ENCODE data around the gene GABRG3.

Gene GABRG3

GRCh38 chr15:27250223-27250622, 279.2 kb downstream of the GABRG3 start:
- DNase-seq: peak; percentile 2

GRCh38 chr15:27254055-27254454, 283.1 kb downstream of the GABRG3 start:
- DNase-seq: no peak

GRCh38 chr15:27254801-27255200, 283.8 kb downstream of the GABRG3 start:
- no peak for DNase-seq

GRCh38 chr15:27256446-27256845, 285.5 kb downstream of the GABRG3 start:
- no peak for DNase-seq

- no peak for DNase-seq
These were observed 287.3 kb downstream of the GABRG3 start for GRCh38 chr15:27258287-27258686.

- DNase-seq: no peak
These were observed 289.5 kb downstream of the GABRG3 start for GRCh38 chr15:27260523-27260922.

- no peak for DNase-seq
These were observed 297.9 kb downstream of the GABRG3 start for GRCh38 chr15:27268923-27269322.

- peak; percentile 91 for DNase-seq
These were observed 300.3 kb downstream of the GABRG3 start for GRCh38 chr15:27271258-27271657.

- DNase-seq: no peak
These were observed 301.4 kb downstream of the GABRG3 start for GRCh38 chr15:27272427-27272826.

- no peak for DNase-seq
These were observed 302.5 kb downstream of the GABRG3 start for GRCh38 chr15:27273506-27273905.

GRCh38 chr15:27278761-27279160, 307.8 kb downstream of the GABRG3 start:
- peak; percentile 5 for DNase-seq

GRCh38 chr15:27292641-27293040, 321.7 kb downstream of the GABRG3 start:
- no peak for DNase-seq

GRCh38 chr15:27293607-27294006, 322.6 kb downstream of the GABRG3 start:
- no peak for DNase-seq

GRCh38 chr15:27317736-27318135, 346.8 kb downstream of the GABRG3 start:
- DNase-seq: no peak

- DNase-seq: no peak
These were observed 352.8 kb downstream of the GABRG3 start for GRCh38 chr15:27323801-27324200.

- no peak for DNase-seq
These were observed 354.1 kb downstream of the GABRG3 start for GRCh38 chr15:27324886-27325615.

GRCh38 chr15:27327467-27328025, 356.6 kb downstream of the GABRG3 start:
- no peak for DNase-seq

GRCh38 chr15:27328186-27328585, 357.2 kb downstream of the GABRG3 start:
- DNase-seq: no peak

- DNase-seq: no peak
These were observed 357.6 kb downstream of the GABRG3 start for GRCh38 chr15:27328608-27329007.

GRCh38 chr15:27330326-27330725, 359.3 kb downstream of the GABRG3 start:
- DNase-seq: no peak

GRCh38 chr15:27336676-27337075, 365.7 kb downstream of the GABRG3 start:
- no peak for DNase-seq

- DNase-seq: no peak
These were observed 368.2 kb downstream of the GABRG3 start for GRCh38 chr15:27339138-27339537.

GRCh38 chr15:27341780-27342343, 370.9 kb downstream of the GABRG3 start:
- DNase-seq: no peak

GRCh38 chr15:27342991-27343390, 372.0 kb downstream of the GABRG3 start:
- no peak for DNase-seq

GRCh38 chr15:27352136-27352535, 381.2 kb downstream of the GABRG3 start:
- DNase-seq: no peak

Measured in NCI-H526 treated with DMSO at 0.1 percent for 48 hours (cell line).